BJ (cell line): Measurements from ENCODE around the gene NF1. TPM values are rescaled to one million over a fixed set of nuclear protein-coding genes. Genes with fewer than 3 reads are reported as not detected.

Experiments used
- CTCF ChIA-PET: fragments of 350-600 bp; formaldehyde crosslinking; extraction: SDS; loops from one replicate; lab custom pipeline; 2021; ENCODE audit warnings: antibody characterized with exemption, inconsistent platforms; lab: Yijun Ruan, JAX
- POLR2A ChIA-PET: fragments of 300-600 bp; sonication (Branson Sonifier 250); formaldehyde crosslinking; extraction: SDS; loops from one replicate; lab custom pipeline; 2021; ENCODE audit warnings: antibody characterized with exemption; lab: Charles Lee
- DNase-seq: peaks from one replicate; pipeline ENCODE4 v3.0.0-alpha.2; 2011; ENCODE audit warnings: low read depth
- H3K27me3 ChIP-seq: 2 replicates; pipeline ENCODE4 v1.6.0; 2011; ENCODE audit warnings: low read length; ENCODE audit not compliant: control insufficient read depth, insufficient read depth
- H3K36me3 ChIP-seq: 2 replicates; pipeline ENCODE4 v1.5.1; 2011; ENCODE audit warnings: low read length; ENCODE audit not compliant: control insufficient read depth, insufficient read depth
- H3K4me3 ChIP-seq: 2 replicates; pipeline ENCODE4 v1.5.1; 2011; ENCODE audit warnings: low read depth, mild to moderate bottlenecking, control low read depth, low read length
- polyA plus RNA-seq: library from polyadenylated mRNA; depleted of rRNA; stranded (reverse); fragments of >200 nt; gene quantifications from 2 replicates; pipeline ENCODE4 v1.2.3, GENCODE V29; 2011
- TF ChIP-seq, protein P1 (sequence below): IDR thresholded peaks from 2 replicates; pipeline ENCODE4 v1.5.1; 2011; ENCODE audit warnings: low read depth, mild to moderate bottlenecking, control low read depth, inconsistent platforms, low read length, moderate library complexity; ENCODE audit not compliant: insufficient read depth

Gene NF1
- polyA plus RNA-seq, 1 experiment, result 29.3 TPM

DNA sequence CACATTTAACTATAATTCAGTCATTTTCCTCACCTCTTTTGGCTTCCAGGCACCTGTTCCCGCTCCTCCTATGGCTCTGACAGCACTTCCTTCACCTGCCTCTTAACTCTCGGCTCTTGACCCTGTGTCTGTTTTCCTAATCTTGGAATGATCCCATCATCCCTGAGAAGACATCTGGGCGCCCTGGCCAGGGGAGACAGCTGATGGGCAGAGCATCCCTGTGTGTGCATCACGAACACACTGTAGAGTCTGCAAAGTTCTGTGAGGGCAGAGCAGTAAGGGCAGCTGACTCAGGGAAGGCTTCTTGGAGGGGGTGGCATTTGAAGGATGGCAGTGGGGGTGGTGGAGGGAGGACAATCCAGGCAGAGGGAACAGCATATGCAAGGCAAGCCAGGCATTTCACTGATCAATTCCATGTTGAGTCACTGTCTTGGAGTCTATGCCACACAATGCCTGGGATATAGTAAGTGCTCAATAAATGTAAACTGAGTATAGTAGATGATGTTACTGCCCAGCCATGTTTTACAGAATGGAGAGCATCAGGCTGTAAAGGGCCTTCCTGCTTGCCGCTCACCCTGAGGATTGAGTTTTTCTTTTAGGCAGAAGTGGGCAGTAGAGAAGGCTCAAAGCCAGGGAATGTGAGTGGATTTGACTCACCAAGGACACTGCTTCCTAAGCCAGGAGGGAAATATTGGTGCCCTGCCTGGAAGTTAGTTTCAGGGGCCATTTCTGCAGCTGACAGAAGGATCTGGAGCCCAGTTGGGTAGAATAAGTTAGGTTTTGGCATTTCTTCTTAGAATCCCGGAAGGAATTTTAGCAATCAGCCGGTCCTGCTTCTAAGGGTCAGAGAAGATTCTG, 290.9 kb downstream of the NF1 start:
- TF ChIP-seq, protein P1, sequence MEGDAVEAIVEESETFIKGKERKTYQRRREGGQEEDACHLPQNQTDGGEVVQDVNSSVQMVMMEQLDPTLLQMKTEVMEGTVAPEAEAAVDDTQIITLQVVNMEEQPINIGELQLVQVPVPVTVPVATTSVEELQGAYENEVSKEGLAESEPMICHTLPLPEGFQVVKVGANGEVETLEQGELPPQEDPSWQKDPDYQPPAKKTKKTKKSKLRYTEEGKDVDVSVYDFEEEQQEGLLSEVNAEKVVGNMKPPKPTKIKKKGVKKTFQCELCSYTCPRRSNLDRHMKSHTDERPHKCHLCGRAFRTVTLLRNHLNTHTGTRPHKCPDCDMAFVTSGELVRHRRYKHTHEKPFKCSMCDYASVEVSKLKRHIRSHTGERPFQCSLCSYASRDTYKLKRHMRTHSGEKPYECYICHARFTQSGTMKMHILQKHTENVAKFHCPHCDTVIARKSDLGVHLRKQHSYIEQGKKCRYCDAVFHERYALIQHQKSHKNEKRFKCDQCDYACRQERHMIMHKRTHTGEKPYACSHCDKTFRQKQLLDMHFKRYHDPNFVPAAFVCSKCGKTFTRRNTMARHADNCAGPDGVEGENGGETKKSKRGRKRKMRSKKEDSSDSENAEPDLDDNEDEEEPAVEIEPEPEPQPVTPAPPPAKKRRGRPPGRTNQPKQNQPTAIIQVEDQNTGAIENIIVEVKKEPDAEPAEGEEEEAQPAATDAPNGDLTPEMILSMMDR, result no peak
- H3K27me3 ChIP-seq, result peaks cover 4% of the 10 kb centered on the region; the same call in 1 of the 2 replicates
- CTCF ChIA-PET, result interaction anchor here (2.6 kb wide), 1 partner anchor 12 kb away, joined by 8 read pairs; no protein-coding TSS in a partner anchor
- no peak for DNase-seq
- H3K36me3 ChIP-seq, result peaks cover 2% of the 10 kb centered on the region
- POLR2A ChIA-PET, result no interaction called here
- H3K4me3 ChIP-seq, result no peak overlapping the region

DNA sequence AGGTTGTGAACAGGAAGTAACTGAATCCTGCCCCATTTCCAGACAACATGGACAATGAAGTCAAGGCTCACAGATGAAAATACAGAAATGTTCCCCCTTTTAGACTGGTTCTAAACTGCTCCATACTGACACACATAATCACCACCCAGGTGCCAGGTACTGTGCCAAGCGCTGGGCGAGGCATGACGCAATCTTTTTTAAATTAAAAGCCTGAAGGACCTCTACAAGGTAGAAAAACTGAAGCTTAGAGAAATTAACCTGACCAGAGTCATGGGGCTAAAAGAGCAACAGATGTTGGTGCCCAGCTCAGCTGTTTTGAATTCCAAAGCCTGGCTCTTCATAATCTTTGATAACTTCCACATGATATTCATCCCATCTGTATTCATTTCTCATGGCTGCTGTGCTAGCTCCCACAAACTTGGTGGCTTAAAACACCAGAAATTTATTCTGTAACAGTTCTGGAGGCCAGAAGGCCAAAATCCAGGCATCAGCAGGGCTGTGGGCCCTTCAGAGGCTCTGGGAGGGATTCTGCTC, 291.8 kb downstream of the NF1 start:
- no peak for DNase-seq
- H3K27me3 ChIP-seq, result peaks cover 7% of the 10 kb centered on the region
- no peaks in the 10 kb centered on the region for H3K36me3 ChIP-seq
- ChIA-PET POLR2A (no interaction called here), CTCF (interaction anchor here (1.6 kb wide), 1 partner anchor 8 kb away, joined by 5 read pairs; no protein-coding TSS in a partner anchor)
- TF ChIP-seq, protein P1, result no peak
- H3K4me3 ChIP-seq, result no peak overlapping the region

DNA sequence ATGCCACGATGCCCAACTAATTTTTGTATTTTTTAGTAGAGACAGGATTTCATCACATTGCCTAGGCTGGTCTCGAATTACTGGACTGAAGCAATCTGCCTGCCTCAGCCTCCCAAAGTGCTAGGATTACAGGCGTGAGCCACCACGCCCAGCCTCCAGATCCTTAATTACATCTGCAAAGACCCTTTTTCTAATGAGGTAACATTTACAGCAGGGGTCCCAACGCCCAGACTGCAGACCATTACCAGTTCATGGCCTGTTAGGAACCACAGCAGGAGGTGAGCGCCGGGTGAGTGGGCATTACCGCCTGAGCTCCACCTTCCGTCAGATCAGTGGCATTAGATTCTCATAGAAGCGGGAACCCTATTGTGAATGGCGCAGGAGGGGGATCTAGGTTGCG, 292.7 kb downstream of the NF1 start:
- Histone ChIP-seq H3K36me3 (no peaks in the 10 kb centered on the region), H3K4me3 (no peak overlapping the region), H3K27me3 (peaks cover 11% of the 10 kb centered on the region)
- TF ChIP-seq, protein P1, result no peak
- no peak for DNase-seq
- CTCF ChIA-PET, result interaction anchor here (1.6 kb wide), 1 partner anchor 9 kb away, joined by 5 read pairs; no protein-coding TSS in a partner anchor
- POLR2A ChIA-PET, result no interaction called here

DNA sequence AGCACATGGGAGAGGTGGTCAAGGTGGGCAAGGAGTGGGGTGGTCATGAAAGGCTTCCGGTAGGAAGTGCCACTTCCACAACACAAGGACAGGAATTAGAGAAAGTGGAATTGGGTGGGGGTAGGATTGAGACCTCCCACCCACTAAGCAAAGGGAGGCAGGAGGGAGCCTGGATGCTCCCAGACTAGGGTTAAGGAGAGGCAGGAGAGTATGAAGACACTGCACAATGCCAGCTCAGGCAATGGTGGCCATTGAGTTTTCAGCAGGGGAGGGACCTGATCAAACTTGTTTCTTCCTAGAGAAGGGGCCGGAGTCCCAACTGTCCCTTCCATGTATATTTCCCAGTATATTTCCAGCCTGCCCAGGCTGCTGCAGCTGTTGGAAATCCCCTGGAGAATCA, 293.6 kb downstream of the NF1 start:
- peaks cover 17% of the 10 kb centered on the region for H3K27me3 ChIP-seq
- POLR2A ChIA-PET, result no interaction called here
- CTCF ChIA-PET, result interaction anchor here (1.1 to 2.1 kb wide), 5 partner anchors 8 to 134 kb away, joined by 3 to 10 read pairs (median 5); no protein-coding TSS in a partner anchor
- TF ChIP-seq, protein P1, result no peak
- H3K4me3 ChIP-seq, result no peak overlapping the region
- DNase-seq, result no peak
- no peaks in the 10 kb centered on the region for H3K36me3 ChIP-seq
